Keratinocyte (primary cell): ENCODE measurements around the gene SORL1.

ENCODE experiments used
- EZH2 ChIP-seq: IDR thresholded peaks from one replicate; pipeline ENCODE4 v1.6.1; 2012; ENCODE audit warnings: inconsistent platforms, mild to moderate bottlenecking, low read length, moderate library complexity
- TF ChIP-seq, protein P1 (sequence below), 3 experiments: IDR thresholded peaks in 1 of 3; conservative IDR thresholded peaks in 1 of 3; optimal IDR thresholded peaks in 1 of 3; 2 replicates in 2 of 3; 3 replicates in 1 of 3; pipeline versions ENCODE3 to v1.5.1; 2011; ENCODE audit warnings: low read length in 3 of 3, mild to moderate bottlenecking in 3 of 3, moderate library complexity in 2 of 3, control low read depth in 1 of 3, inconsistent platforms in 1 of 3; ENCODE audit not compliant: insufficient read depth in 2 of 3; ENCODE audit errors: extremely low read depth in 1 of 3

DNA sequence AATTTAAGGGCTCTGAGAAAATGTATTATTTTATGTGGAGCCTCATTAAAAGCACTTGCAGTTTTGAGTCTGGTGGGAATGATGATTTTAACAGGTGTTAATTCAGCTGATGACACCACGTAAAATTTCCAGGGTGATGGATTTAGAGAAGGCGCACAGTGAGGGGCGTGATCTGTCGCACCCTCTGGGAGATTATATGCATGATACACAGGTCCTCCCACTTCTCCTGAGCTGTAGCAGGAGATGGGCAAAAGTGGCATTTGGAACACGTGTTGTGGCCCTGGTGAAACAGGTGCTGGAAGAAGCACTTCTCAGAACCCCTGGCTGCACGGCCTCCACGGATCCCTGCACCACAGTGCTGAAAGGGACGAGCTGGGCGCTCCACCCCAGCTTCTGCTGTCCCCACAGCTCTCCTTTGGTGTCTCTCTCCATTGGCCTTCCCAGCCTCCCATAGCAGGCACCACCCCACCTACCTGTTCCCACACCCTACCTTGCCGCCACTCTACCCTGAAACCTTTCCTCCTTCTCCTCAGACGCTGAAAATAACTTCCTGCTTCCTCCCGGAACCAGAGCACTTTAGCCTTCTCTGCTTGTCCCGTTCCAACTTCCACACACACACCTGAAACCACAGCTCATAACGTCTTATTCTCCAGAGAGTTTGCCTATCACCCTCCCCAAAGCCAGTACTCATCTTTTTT, 6.9 kb upstream of the SORL1 start:
- TF ChIP-seq, protein P1, sequence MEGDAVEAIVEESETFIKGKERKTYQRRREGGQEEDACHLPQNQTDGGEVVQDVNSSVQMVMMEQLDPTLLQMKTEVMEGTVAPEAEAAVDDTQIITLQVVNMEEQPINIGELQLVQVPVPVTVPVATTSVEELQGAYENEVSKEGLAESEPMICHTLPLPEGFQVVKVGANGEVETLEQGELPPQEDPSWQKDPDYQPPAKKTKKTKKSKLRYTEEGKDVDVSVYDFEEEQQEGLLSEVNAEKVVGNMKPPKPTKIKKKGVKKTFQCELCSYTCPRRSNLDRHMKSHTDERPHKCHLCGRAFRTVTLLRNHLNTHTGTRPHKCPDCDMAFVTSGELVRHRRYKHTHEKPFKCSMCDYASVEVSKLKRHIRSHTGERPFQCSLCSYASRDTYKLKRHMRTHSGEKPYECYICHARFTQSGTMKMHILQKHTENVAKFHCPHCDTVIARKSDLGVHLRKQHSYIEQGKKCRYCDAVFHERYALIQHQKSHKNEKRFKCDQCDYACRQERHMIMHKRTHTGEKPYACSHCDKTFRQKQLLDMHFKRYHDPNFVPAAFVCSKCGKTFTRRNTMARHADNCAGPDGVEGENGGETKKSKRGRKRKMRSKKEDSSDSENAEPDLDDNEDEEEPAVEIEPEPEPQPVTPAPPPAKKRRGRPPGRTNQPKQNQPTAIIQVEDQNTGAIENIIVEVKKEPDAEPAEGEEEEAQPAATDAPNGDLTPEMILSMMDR (optimal IDR thresholded peaks at IDR 0.05 in 1 of 3, IDR thresholded peaks at IDR 0.05 in 1 of 3, conservative IDR thresholded peaks at IDR 0.05 in 1 of 3; ENCODE audit: extremely low read depth in 1 of 3, insufficient read depth in 2 of 3, low read length in 3 of 3), result no peak
- no peak for TF ChIP-seq EZH2
